GM21526 (cell line): Measurements from ENCODE around the gene LIM2.
"Not testable (repeated sequence)": the region's sequence is repeated elsewhere in the genome, so short reads cannot be mapped to it uniquely, and the experiment has no call there.

Source experiments
- ATAC-seq: cut with Tn5 transposase; IDR thresholded peaks from one replicate; pipeline ENCODE4 v1.9.1; 2021; ENCODE audit warnings: moderate library complexity; ENCODE audit not compliant: unreplicated experiment, low FRiP score

Gene LIM2, protein sequence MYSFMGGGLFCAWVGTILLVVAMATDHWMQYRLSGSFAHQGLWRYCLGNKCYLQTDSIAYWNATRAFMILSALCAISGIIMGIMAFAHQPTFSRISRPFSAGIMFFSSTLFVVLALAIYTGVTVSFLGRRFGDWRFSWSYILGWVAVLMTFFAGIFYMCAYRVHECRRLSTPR

DNA sequence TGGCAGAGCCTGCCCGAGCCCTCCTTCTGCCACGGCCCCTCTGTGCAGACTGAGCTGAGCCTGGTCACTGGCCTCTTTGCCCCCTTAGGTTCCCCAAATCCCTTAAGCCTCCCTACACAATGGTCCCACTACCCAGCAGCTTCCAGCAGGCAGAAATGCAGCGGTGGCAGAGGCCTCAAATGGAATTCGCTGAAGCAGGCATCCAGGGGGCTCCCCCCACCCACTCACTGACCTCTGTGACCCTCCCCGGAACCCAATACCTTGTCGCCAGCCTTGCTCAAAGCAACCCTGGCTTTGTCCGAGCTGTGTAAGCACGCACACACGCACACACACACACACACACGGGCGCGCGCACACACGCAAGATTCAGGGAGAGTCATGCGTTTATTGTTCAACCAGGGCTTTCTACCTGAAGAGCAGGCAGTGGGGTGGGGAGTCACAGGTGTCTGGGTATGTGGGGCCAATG, at the start of gene LIM2:
TSS of gene LIM2 (minus strand) at position 51 of the 466 bp plus-strand sequence. CDS start 531 bp downstream, outside the sequence.
- no peak for ATAC-seq

DNA sequence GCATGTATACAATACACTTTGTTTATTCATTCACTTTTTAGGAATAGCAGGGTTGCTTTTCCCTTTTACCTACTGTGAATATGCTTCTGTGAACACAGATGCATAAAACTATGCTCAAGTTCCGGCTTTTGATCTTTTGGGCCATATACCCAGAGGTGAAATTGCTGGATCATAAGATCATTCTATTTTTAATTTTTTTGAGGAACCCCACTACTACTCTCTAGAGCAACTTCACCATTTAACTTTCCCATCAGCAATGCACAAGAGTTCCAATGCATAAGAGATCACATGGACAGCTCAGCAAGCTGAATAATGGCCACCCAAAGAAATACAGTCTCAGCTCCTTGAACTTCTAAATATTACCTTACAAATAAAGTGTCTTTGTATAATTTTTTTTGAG, 46.7 kb upstream of the LIM2 start:
- ATAC-seq: no peak

DNA sequence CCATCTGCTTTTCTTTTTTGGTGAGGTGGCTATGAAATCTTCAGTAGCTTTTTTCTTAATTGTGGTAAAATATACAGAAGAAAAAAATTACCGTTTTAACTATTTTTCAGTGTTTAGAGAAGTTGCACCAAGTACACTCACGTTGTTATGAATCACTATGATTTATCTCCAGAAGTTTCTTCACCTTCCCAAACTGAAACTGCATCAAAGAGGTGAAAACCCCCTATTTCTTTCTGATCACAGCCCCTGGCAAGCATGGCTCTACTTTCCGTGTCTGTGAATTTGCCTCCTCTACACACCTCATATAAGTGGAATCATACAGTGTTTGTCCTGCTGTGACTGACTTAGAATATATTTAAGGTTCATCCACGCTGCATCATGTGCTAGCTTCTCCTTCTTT, 45.3 kb upstream of the LIM2 start:
- no peak for ATAC-seq

DNA sequence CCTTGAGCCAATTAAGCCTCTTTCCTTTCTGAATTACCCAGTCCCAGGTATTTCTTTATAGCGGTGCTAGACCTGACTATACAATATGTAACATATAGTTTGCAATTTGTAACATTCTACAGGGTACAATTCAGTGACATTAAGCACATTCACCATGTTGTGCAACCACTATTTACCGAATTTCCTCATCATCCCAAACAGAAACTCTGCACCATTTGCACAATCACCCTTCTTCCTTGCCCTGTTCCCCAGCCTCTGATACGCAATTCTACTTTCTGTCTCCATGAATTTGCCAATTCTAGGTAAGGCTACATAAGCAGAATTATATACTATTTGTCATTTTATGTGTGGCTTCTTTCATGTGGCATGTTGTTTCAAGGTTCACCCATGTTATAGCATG, 43.4 kb upstream of the LIM2 start:
- ATAC-seq: no peak

DNA sequence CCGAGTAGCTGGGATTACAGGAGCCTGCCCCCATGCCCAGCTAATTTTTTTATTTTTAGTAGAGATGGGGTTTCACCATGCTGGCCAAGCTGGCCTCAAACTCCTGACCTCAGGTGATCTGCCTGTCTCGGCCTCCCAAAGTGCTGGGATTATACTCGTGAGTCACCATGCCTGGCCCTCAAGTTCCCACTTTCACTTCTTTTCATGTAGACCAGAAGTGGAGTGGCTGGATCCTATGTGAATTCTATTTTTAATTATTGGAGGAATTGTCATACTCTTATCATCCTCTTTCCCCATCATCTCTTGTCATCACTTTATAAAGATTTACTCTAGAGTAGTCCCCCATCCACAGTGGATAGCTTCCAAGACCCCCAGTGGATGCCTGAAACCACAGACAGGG, 42.4 kb upstream of the LIM2 start:
- no peak for ATAC-seq

DNA sequence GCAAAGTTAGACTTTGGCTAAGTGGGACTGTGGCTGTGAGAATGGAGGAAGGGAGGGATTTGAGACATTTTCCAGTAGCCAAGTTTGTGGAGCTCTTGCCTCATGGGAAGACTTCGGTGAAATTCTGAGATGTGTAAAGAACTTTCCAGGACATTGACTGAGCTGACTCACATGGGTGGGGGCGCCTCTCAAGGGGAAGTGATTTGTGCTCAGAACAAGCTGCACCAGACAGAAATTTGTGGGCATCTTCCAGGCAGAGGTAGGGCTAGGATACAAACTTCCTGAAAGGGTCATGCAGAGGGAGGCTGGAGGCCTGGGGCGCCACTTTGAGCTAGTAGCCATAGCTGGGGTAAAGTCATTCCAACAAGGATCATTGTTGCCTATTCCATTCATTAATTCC, 39.4 kb upstream of the LIM2 start:
- ATAC-seq: no peak

DNA sequence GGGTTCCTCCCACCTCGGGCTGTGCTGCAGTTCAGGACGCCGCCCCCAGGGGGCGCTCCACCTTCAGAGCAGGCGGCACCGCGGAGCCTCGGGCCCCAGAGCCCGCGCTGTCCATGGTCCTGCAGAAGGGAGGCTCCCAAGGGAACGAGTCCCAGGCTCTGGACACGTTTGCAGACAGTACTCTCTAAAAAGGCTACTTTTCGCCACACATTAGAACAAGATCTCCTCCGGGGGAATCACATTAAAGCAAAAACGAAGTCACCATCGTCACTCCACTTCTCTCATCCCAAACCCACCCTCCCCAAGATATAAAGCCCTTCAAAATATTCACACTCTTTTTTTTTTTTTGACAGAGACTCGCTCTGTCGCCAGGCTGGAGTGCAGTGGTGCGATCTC, 34.3 kb upstream of the LIM2 start:
- ATAC-seq: no peak

DNA sequence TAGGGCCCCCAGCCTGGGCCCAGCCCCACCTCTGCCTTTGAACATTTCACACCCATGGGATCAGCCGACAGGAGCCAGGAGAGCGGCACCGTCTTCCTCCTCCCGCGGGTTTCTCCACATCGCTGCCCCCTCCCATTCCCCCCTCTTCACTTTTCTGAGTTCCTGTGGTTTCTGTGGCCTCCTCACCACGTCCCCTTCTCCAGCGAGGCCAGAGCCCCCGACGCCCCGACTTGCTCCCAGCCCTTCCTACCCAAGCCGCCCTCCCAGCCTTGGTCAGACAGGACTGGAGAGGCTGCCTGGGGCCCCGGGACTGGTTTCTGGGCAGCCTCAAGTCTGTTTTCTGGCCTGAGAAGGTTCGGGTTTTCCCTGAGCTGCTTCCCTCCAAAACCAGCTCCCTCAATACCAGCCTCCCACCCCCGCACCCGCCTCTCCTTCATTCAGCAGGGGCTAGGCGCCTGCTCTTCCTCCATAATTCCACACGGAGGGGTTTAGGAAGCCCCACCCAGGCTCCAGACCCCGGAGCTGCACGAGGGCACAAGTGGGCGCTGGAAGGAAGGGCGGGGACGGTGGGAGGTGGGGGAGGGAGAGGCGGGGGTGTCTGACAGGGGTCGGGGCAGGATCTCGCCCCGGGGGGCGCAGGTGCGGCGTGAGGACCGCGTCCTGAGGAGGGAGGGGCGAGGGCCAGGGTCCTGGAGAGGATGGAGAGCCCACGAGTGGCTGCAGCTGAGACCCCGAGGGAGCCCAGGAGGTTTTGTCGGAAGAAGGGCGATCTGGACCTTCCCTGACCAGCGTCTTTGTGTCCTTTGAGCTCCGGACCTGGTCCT, 33.7 kb upstream of the LIM2 start:
- ATAC-seq: no peak

DNA sequence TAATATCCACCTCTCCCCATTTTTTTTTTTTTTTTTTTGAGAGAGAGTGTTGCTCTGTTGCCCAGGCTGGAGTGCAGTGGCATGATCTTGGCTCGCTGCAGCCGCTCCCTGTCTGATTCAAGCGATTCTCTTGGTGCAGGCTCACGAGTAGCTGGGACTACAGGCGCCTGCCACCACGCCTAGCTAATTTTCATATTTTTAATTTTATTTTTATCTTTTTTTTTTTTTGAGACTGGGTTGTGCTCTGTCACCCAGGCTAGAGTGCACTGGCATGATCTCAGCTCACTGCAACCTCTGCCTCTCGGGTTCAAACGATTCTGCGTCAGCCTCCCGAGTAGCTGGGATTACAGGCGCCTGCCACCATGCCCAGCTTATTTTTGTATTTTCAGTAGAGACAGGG, 32.7 kb upstream of the LIM2 start:
- not testable (repeated sequence) for ATAC-seq

DNA sequence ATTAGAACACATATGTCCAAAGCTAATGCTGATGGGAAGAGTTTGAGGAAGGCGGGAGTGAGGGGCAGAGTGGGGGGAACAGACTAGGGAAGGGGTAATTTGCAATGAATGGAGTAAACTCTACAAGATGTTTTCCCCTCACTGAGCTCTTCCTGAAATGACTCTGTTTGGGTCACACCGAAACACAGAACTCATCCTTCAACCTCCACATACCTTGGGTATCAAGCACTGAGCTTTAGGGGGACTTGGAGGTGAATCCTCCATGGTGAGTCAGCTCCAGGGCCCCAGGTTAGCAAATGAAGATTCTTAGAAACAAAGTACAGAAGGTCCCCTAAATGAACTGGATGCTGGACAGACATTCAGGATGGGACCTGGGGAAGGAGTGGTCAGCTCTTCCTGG, 30.9 kb upstream of the LIM2 start:
- no peak for ATAC-seq

DNA sequence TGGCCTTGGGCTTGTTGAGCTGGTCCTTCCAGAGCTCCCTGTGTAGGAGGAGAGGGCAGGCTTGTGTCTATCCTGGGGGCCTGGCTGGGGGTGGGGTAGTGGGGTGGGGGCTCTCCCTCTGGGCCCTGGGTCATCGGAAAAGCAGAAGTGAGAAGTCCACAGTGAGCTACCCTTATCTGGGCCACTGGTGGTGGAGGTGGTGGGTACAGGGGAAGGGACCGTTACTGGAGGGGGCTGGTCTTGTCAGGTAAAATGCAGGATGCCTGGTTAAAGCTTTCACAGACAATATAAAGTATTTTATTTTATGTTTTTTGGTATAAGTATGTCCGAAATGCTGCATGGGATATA, 30.0 kb upstream of the LIM2 start:
- ATAC-seq: peak; percentile 12

DNA sequence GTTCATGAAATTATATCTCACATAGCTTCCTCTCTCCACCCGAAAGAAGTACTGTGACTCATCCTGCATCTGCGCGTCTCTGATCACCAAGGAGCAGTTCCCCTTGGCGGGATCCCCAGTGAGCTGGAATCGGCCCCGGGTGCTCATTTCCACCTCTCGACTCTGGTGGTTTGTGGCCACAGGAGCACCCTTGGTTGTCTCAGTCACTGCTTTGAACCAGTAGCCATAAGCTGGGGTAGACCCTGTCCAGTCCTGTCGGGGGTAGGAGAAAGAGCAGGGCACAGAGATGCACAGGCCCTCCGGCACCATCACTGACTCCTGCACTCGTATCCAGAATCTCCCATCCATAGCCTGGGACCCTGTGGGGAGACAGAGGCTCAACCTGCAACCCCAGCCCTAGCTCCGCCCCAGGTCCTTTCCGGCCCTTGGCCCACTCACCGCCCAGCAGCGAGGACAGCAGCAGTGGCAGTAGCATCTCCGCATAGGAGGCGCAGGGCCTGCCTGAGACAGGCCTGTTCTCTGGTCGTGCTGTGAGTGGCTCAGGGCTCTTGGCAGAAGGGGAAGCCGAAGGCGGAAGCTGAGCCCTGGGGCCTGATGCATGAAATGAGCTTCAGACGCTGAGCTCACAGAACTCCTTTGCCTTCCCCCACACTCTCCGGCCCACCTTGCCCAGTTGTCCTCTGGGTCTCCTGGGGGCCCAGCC, 29.5 kb upstream of the LIM2 start, which contains the start of gene SIGLEC10:
TSS of gene SIGLEC10 (minus strand) at position 536 of the 703 bp plus-strand sequence. CDS start at position 475, 61 bp downstream.
- peak; percentile 60 for ATAC-seq

DNA sequence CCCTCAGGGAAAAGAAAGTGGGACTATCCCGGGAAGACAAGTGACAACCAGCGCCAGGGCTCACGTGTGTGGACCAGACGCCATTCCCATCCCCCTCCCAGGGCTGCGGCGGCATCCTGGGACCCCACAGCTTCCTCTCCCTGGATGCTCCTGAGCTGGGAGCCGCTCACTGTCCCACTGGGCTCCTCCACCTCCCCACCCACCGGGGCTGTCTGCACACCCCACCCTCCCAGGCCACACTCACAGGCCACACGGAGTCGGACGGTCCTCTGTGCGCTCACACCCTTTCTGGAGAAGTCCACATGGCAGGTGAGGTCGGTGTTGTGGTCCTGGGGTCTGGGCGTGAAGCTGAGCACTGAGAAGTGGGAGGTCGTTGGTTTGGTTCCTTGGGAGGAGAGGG, 28.6 kb upstream of the LIM2 start:
- not testable (repeated sequence) for ATAC-seq

DNA sequence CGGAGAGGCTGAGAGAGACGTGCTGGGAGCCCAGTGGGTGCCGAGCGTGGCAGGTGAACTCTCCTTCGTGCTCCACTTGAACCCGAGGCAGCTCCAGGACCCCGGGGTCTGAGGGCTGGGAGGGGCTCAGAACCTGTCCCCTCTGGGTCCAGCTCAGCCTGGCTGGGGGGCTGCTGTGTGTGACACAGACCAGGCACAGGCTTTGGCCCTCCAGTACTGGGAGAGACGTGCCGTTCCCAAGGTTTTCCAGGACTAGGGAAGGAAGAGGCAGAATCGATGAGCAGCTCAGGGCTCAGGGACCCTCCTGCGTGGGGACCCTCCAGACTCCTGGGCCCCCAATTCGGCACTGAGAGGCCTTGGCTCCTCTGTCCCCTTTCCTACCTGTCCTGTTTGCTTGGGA, 27.4 kb upstream of the LIM2 start:
- ATAC-seq: no peak

DNA sequence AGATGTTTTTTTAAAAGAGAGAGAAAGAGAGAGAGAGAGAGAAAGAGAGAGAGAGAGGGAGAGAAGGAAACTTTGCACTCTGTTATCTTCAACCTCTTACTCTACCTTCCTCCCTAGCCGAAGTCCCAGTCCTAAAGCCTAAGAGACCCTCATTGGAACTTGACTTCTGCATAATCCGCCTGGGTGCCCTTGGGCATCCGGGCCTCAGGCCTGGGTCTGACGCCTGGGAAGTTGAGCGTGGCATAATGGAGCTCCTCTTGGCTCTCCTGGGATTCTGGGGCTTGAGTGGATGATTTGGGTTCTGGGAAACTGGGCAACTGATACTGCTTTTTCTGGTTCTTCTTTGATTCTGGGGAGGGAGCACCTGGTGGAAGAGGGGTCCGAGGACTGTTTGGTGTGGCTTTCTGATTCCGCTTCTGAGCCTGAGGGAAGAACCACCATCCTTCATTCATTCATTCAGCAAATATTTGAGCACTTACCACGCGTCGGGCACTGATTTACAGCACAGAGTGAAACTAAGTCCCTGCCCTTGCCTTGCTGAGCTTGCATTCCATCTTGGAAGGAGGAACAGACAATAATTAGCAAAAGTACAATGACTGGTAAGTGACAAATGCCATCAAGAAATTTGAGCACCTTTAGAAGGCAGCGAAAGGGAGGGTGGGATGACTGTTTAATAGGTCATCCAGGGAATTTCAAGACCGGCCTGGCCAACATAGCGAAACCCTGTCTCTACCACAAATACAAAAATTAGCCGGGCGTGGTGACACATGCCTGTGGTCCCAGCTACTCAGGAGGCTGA, 23.4 kb upstream of the LIM2 start:
- ATAC-seq: no peak

DNA sequence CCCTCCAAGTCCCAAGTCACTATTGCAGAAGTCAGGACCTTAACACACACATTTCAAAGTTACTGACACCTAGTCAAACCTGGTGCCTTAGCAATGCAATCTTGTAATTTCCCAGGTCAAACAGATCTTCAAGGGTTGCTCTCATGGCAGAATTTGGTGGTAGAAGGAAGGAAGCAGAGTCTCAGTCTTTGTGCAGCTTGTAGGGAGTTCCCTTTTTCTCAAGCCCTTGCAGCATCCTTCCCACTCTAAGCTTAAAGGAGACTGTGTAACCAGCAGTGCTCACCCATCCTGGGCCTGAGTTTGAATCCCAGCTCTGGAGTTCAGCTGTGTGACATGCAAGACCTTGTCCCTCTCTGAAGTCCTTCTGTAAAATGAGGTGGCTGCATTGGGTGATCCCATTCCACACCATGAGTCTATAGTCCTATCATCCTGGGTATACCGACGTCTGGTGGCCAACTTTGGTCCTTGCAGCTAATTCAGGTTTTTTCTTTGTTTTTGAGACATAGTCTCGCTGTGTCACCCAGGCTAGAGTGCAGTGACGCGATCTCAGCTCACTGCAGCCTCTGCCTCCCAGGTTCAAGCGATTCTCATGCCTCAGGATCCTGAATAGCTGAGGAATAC, 19.8 kb upstream of the LIM2 start:
- ATAC-seq: no peak

DNA sequence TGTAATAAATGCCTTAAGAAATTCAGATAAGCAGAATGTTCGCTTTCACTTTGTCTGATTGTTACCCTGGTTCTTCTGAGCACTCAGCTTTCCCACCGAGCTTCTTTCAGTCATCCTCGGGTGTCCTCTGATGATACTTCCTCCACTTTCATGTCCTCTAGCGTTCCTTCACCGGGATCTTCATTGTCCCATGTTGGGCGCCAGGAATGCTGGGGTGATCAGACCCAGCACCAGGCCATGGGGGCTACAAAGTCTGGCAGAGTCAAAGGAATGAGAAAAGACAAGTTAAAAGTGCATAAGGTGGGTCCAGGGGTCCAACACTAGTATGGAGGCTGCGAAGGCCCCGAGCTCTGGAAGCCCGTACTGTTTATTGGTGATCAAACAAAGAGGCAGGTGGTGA, 14.3 kb upstream of the LIM2 start:
- ATAC-seq: no peak

DNA sequence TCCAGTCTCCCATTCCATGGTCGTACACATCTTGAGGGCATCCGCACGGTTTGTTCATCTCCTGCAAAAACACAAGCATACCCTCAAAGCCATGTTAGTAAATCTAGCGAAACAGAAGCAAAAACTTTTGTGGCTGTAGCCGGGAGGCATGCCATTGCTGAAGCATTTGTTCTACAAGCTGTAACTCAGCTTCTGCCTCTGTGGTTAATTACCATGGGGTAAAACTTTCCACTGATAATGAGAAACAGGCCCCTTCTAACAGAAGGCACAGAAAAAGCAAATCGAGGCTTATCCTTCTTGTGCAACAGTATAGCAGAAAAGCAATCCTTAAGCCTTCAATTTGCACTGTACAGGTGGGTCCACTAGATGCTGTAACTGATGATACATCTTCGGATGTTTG, 12.2 kb upstream of the LIM2 start:
- not testable (repeated sequence) for ATAC-seq

DNA sequence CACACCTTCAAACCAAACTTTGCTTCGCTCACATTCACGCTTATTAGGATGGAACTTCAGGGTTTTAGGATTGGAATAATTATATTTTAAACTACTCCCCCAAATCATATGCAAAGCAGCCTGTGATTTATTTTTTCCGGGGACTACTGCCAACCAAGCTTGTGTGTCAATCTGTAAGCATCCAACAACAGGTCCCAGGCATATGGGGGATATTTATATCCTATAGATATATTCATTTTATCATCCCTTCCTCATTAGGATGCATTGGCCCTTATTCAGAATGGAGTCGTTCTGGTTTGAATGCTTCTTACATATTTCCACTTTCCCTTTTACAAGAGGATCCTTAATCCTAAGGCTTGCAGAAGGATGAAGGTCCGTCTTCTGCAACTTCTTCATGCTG, 11.5 kb upstream of the LIM2 start:
- ATAC-seq: no peak

DNA sequence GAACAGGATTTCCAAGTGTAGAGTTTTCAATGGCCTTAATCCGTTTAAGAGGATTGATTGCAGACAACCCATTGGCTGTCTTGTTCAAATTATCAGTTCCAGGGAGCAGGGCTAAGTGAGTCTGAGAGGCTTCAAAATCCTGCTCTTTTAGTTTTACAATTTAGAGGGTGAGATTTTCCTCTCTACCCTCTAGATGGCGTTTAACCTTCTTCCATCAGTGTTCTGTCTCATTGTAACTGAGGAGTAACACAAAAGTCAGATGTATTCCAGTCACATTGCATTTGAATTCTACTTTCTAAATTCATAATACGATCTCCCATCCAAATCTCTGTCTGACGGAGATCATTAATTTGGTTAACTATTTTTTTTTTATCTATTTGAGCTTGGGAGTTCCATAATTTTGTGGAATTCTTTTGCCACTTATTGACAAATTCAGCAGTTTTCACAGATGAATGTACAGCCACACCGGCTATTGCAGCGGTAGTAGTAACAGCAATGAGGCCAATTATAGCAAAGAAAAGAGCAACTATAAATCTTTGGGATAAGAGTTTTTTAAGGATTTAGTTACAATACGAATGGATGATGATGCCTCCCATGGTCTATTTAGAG, 10.4 kb upstream of the LIM2 start:
- no peak for ATAC-seq
